Stimulated activated effector memory CD8-positive, alpha-beta T cell treated with anti-CD3 and anti-CD28 coated beads, Interleukin-12 subunit alpha, Interleukin-12 subunit beta, amount 100 ng/mL, for 72 hours (primary cell): ENCODE results near the gene RELA.
A peak's percentile ranks its signal among the peaks of the same experiment; 100 is the strongest.

Source experiments
- ATAC-seq: fragments of 150-1000 bp; cut with Tn5 transposase; 2 replicates; pipeline ENCODE4 v1.10.0; 2021
- DNase-seq, 2 donors: peaks; one replicate each; pipeline ENCODE4 v3.0.0; 2021 to 2022; ENCODE audit warnings: low spot score in 2 of 2
- H3K27ac Mint-ChIP-seq: one replicate; pipeline ENCODE4 v1.8.0; 2022; ENCODE audit warnings: mild to moderate bottlenecking, mixed read lengths
- H3K36me3 Mint-ChIP-seq: one replicate; pipeline ENCODE4 v1.8.0; 2022; ENCODE audit warnings: mild to moderate bottlenecking, mixed read lengths
- H3K4me1 Mint-ChIP-seq: one replicate; pipeline ENCODE4 v1.8.0; 2022; ENCODE audit warnings: mixed read lengths
- H3K4me3 Mint-ChIP-seq: one replicate; pipeline ENCODE4 v1.8.0; 2022; ENCODE audit warnings: mild to moderate bottlenecking, mixed read lengths
- H3K9me3 Mint-ChIP-seq: one replicate; pipeline ENCODE4 v1.8.0; 2022; ENCODE audit warnings: mixed read lengths

The RELA gene

DNA sequence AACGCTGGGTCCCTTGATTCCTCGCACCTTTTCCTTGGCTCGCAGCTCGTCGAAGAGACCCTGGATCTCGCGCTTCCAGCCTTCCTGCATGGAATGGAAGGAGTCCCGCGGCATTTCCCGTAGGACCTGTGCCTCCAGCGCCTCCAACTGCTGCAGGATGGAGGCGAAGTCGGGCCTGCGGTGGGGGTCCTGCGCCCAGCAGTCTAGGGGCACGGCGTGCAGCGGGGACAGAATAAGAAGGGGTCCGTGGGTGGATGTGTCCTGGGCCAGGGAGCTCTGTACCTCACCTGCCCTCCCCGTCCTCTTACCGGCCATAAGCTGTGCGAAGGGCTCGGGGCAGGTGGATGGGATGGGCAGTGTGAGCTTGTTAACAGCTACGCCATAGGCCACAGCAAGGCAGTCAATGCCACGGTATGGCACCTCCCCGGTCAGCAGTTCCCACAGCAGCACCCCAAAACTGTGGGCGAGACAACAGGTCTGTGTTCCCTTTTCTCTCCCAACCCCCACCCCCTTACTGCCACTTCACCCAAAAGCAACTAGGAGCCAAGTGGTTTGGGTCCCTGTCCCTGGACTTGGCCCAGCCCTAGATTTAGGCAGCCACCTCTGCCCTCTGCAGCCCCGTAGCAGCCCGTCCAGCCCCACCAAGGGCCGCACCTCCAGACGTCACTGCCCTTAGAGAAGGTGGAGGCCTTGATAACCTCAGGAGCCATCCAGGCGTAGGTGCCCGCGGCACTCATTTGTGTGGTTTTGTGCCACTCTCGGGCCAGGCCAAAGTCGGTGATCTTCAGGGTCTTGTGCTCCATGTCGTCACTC is 54.9 kb downstream of the RELA start:
- H3K4me1 Mint-ChIP-seq: peaks cover 39% of the 10 kb centered on the region
- peaks cover 85% of the 10 kb centered on the region for H3K36me3 Mint-ChIP-seq
- no peak overlapping the region for H3K27ac Mint-ChIP-seq

DNA sequence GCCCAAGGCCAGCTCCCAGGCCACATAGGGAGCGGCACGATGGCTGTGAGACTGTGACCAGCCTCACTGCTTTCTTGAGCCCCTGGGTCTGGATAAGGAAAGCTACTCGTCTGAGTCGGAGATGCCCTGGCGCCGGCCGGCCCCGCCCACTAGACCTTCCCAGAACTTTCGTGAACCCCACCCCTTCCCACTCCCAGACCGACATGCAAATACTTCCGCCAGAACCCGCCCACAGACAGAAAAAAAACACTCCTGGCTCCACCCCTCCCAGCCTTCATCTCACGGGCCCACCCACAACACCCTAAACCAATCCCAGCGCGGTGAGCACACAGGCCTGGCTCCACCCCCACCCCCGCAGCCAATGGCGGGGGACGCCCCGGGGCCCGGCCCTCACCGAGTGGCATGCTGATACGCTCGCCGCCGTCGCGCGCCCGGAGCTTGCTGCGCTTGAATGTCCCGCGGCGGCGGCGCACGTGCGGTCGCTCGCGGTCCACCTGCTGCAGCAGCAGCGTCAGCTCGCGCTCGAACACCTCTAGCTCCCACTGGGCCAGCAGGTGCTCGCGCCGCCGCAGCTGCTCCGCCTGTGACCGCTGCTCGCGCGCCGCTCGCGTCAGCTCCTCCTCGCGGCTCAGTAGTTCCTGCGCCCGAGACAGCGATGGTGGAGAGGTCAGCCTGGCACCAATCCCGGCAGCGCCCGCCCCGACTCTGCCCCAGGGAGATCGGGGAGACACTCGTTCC is 55.7 kb downstream of the RELA start:
- Mint-ChIP-seq H3K27ac (peak overlapping the region; percentile 37), H3K36me3 (peaks cover 87% of the 10 kb centered on the region), H3K4me3 (no peak overlapping the region), H3K4me1 (peaks cover 32% of the 10 kb centered on the region), H3K9me3 (no peaks in the 10 kb centered on the region)
- DNase-seq (no peak), ATAC-seq (peak; percentile 60)

More for the DNA sequence above, 54.9 kb downstream of the RELA start:
- ATAC-seq (no peak), DNase-seq (no peak)
- H3K4me3 Mint-ChIP-seq: no peak overlapping the region
- no peaks in the 10 kb centered on the region for H3K9me3 Mint-ChIP-seq

DNA sequence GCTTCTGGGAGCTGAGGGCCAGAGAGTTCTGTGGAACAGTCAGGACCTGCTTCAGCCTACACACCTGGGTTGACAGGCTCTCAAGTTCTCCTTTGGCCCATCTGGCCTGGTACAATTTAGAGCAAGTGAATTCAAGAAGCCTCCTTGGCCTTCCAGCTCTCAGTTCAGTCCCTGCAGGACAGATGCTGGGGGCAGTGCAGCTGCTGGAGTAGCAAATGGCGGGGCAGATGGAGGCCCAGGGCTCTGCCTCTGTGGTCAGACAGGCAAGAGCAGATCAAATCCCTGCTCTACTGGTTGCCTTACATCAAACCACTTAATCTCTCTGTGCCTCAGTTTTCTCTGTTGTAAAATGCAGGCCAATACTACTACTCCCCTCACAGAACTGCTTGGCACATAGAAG is 58.5 kb downstream of the RELA start:
- peaks cover 5% of the 10 kb centered on the region for H3K4me1 Mint-ChIP-seq
- H3K9me3 Mint-ChIP-seq: no peaks in the 10 kb centered on the region
- H3K4me3 Mint-ChIP-seq: no peak overlapping the region
- ATAC-seq (no peak), DNase-seq (no peak)
- H3K36me3 Mint-ChIP-seq: peaks cover 82% of the 10 kb centered on the region
- H3K27ac Mint-ChIP-seq: no peak overlapping the region
